ENCODE data around the gene EN1.

Gene EN1

GRCh38 chr2:118853651-118854291 is 6.3 kb upstream of the EN1 start:
- Histone ChIP-seq H3K4me1 (ENCODE audit: insufficient read depth, low read length, poor library complexity, severe bottlenecking) (no peaks in the 10 kb centered on the region), H3K4me2 (ENCODE audit: low read depth, low read length, poor library complexity, severe bottlenecking) (no peak overlapping the region), H3K9ac (ENCODE audit: low read depth, low read length, poor library complexity, severe bottlenecking) (no peak overlapping the region), H2AFZ (ENCODE audit: low read length) (no peak overlapping the region), H3K9me2 (replicated peaks; ENCODE audit: low read depth, low read length) (no peaks in the 10 kb centered on the region), H3K9me3 (ENCODE audit: insufficient read depth, low read depth, low read length) (0 out of 2 replicates have a peak, but pooled peaks cover 3% of the 10 kb centered on the region), H3K36me3 (ENCODE audit: insufficient read depth, low read length) (no peaks in the 10 kb centered on the region), H4K20me1 (ENCODE audit: insufficient read depth, low read length, poor library complexity, severe bottlenecking) (no peaks in the 10 kb centered on the region), H3F3A (ENCODE audit: low read depth) (no peaks in the 10 kb centered on the region), H3K27me3 (ENCODE audit: insufficient read depth, low read length, poor library complexity, severe bottlenecking) (no peaks in the 10 kb centered on the region), H3K4me3 (ENCODE audit: low read length, poor library complexity, severe bottlenecking) (no peak overlapping the region), H3K79me2 (ENCODE audit: insufficient read depth, low read length) (no peaks in the 10 kb centered on the region)
- TF ChIP-seq CTCF (conservative IDR thresholded peaks at IDR 0.05; ENCODE audit: low read length) (no peak), EZH2phosphoT487 (IDR thresholded peaks at IDR 0.05; ENCODE audit: borderline replicate concordance) (no peak)

GRCh38 chr2:118853129-118853640 is 5.7 kb upstream of the EN1 start:
- Histone ChIP-seq H3F3A (ENCODE audit: low read depth) (no peaks in the 10 kb centered on the region), H3K9me2 (replicated peaks; ENCODE audit: low read depth, low read length) (no peaks in the 10 kb centered on the region), H3K36me3 (ENCODE audit: insufficient read depth, low read length) (no peaks in the 10 kb centered on the region), H3K79me2 (ENCODE audit: insufficient read depth, low read length) (no peaks in the 10 kb centered on the region), H2AFZ (ENCODE audit: low read length) (no peak overlapping the region), H3K4me2 (ENCODE audit: low read depth, low read length, poor library complexity, severe bottlenecking) (no peak overlapping the region), H3K27me3 (ENCODE audit: insufficient read depth, low read length, poor library complexity, severe bottlenecking) (no peaks in the 10 kb centered on the region), H3K9ac (ENCODE audit: low read depth, low read length, poor library complexity, severe bottlenecking) (no peak overlapping the region), H4K20me1 (ENCODE audit: insufficient read depth, low read length, poor library complexity, severe bottlenecking) (no peaks in the 10 kb centered on the region), H3K4me3 (ENCODE audit: low read length, poor library complexity, severe bottlenecking) (no peak overlapping the region), H3K4me1 (ENCODE audit: insufficient read depth, low read length, poor library complexity, severe bottlenecking) (no peaks in the 10 kb centered on the region), H3K9me3 (ENCODE audit: insufficient read depth, low read depth, low read length) (0 out of 2 replicates have a peak, but pooled peaks cover 3% of the 10 kb centered on the region)
- no peak for TF ChIP-seq EZH2phosphoT487 (IDR thresholded peaks at IDR 0.05; ENCODE audit: borderline replicate concordance)
- TF ChIP-seq CTCF (conservative IDR thresholded peaks at IDR 0.05; ENCODE audit: low read length): no peak

GRCh38 chr2:118852605-118853128 is 5.2 kb upstream of the EN1 start:
- Histone ChIP-seq H3K4me2 (ENCODE audit: low read depth, low read length, poor library complexity, severe bottlenecking) (no peak overlapping the region), H3K79me2 (ENCODE audit: insufficient read depth, low read length) (no peaks in the 10 kb centered on the region), H3K27me3 (ENCODE audit: insufficient read depth, low read length, poor library complexity, severe bottlenecking) (no peaks in the 10 kb centered on the region), H4K20me1 (ENCODE audit: insufficient read depth, low read length, poor library complexity, severe bottlenecking) (no peaks in the 10 kb centered on the region), H3K4me1 (ENCODE audit: insufficient read depth, low read length, poor library complexity, severe bottlenecking) (no peaks in the 10 kb centered on the region), H3K9ac (ENCODE audit: low read depth, low read length, poor library complexity, severe bottlenecking) (no peak overlapping the region), H3K4me3 (ENCODE audit: low read length, poor library complexity, severe bottlenecking) (no peak overlapping the region), H3K9me2 (replicated peaks; ENCODE audit: low read depth, low read length) (no peaks in the 10 kb centered on the region), H3F3A (ENCODE audit: low read depth) (no peaks in the 10 kb centered on the region), H3K36me3 (ENCODE audit: insufficient read depth, low read length) (no peaks in the 10 kb centered on the region), H2AFZ (ENCODE audit: low read length) (no peak overlapping the region), H3K9me3 (ENCODE audit: insufficient read depth, low read depth, low read length) (0 out of 2 replicates have a peak, but pooled peaks cover 3% of the 10 kb centered on the region)
- no peak for TF ChIP-seq EZH2phosphoT487 (IDR thresholded peaks at IDR 0.05; ENCODE audit: borderline replicate concordance)
- TF ChIP-seq CTCF (conservative IDR thresholded peaks at IDR 0.05; ENCODE audit: low read length): no peak

All from Loucy (cell line).